ENCODE measurements around the gene NR1I3. TPM values are rescaled to one million over a fixed set of nuclear protein-coding genes. Genes with fewer than 3 reads are reported as not detected.

The NR1I3 gene
- total RNA-seq, 1 donor from 2014 or later, result not detected

GRCh38 chr1:161244888-161245287 is 6.9 kb upstream of the NR1I3 start:
- Mint-ChIP-seq H3K4me3 (no peak overlapping the region), H3K27ac (ENCODE audit: unreplicated experiment) (no peak overlapping the region), H3K27me3 (ENCODE audit: low read depth) (no peaks in the 10 kb centered on the region), H3K4me1 (no peaks in the 10 kb centered on the region), H3K36me3 (ENCODE audit: low read depth) (no peaks in the 10 kb centered on the region), H3K9me3 (peaks cover 2% of the 10 kb centered on the region)
- no peak for DNase-seq (ENCODE audit: low read depth, low spot score)
- TF ChIP-seq CTCF (conservative IDR thresholded peaks at IDR 0.05), result no peak

DNA sequence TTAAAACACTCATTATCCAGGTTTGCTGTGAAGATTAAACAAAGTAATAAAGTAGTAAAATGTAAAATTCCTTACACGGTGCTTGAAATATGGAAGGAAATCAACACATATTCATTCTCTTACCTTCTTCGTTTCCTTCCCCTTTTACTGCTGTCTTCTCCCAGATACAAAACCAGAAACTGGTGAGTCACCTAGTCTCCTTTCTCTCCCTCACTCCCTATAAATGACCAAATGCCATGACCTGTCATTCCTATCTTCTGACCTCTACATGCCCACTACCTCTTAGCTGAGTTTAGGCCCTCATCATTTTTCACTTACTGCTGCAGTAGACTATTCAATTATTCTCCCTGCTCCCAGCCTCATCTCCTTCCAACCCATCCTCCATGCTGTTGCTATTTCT is 4.3 kb upstream of the NR1I3 start:
- no peaks in the 10 kb centered on the region for H3K27me3 Mint-ChIP-seq (ENCODE audit: low read depth)
- no peak overlapping the region for H3K27ac Mint-ChIP-seq (ENCODE audit: unreplicated experiment)
- no peak for TF ChIP-seq CTCF (conservative IDR thresholded peaks at IDR 0.05)
- no peaks in the 10 kb centered on the region for H3K9me3 Mint-ChIP-seq
- no peaks in the 10 kb centered on the region for H3K36me3 Mint-ChIP-seq (ENCODE audit: low read depth)
- H3K4me3 Mint-ChIP-seq, result no peak overlapping the region
- H3K4me1 Mint-ChIP-seq, result peaks cover 9% of the 10 kb centered on the region
- DNase-seq (ENCODE audit: low read depth, low spot score), result no peak

- TF ChIP-seq CTCF (conservative IDR thresholded peaks at IDR 0.05), result no peak
- Mint-ChIP-seq H3K27me3 (ENCODE audit: low read depth) (no peaks in the 10 kb centered on the region), H3K27ac (ENCODE audit: unreplicated experiment) (no peak overlapping the region), H3K36me3 (ENCODE audit: low read depth) (no peaks in the 10 kb centered on the region), H3K4me1 (peaks cover 9% of the 10 kb centered on the region), H3K9me3 (no peaks in the 10 kb centered on the region), H3K4me3 (no peak overlapping the region)
- DNase-seq (ENCODE audit: low read depth, low spot score), result no peak
Measured at GRCh38 chr1:161241682-161242081, 3.7 kb upstream of the NR1I3 start.

- DNase-seq (ENCODE audit: low read depth, low spot score), result no peak
- Mint-ChIP-seq H3K4me1 (peaks cover 9% of the 10 kb centered on the region), H3K27me3 (ENCODE audit: low read depth) (no peaks in the 10 kb centered on the region), H3K9me3 (no peaks in the 10 kb centered on the region), H3K4me3 (no peak overlapping the region), H3K36me3 (ENCODE audit: low read depth) (no peaks in the 10 kb centered on the region), H3K27ac (ENCODE audit: unreplicated experiment) (no peak overlapping the region)
- TF ChIP-seq CTCF (conservative IDR thresholded peaks at IDR 0.05), result no peak
Measured at GRCh38 chr1:161235957-161236775, 1.8 kb downstream of the NR1I3 start.

GRCh38 chr1:161233102-161233501 is 4.9 kb downstream of the NR1I3 start:
- no peaks in the 10 kb centered on the region for H3K27me3 Mint-ChIP-seq (ENCODE audit: low read depth)
- no peak overlapping the region for H3K4me3 Mint-ChIP-seq
- H3K4me1 Mint-ChIP-seq, result peaks cover 5% of the 10 kb centered on the region
- no peaks in the 10 kb centered on the region for H3K9me3 Mint-ChIP-seq
- H3K36me3 Mint-ChIP-seq (ENCODE audit: low read depth), result no peaks in the 10 kb centered on the region
- TF ChIP-seq CTCF (conservative IDR thresholded peaks at IDR 0.05), result no peak
- DNase-seq (ENCODE audit: low read depth, low spot score), result no peak
- H3K27ac Mint-ChIP-seq (ENCODE audit: unreplicated experiment), result no peak overlapping the region
